Stimulated activated CD8-positive, alpha-beta memory T cell treated with anti-CD3 and anti-CD28 coated beads, Interleukin-15, amount 100 ng/mL, for 24 hours (primary cell): ENCODE data around the gene FHOD1.
A peak's percentile ranks its signal among the peaks of the same experiment; 100 is the strongest.

Experiments
- DNase-seq: peaks from one replicate; pipeline ENCODE4 v3.0.0-alpha.2; 2020; ENCODE audit warnings: low read depth

FHOD1 gene

DNA sequence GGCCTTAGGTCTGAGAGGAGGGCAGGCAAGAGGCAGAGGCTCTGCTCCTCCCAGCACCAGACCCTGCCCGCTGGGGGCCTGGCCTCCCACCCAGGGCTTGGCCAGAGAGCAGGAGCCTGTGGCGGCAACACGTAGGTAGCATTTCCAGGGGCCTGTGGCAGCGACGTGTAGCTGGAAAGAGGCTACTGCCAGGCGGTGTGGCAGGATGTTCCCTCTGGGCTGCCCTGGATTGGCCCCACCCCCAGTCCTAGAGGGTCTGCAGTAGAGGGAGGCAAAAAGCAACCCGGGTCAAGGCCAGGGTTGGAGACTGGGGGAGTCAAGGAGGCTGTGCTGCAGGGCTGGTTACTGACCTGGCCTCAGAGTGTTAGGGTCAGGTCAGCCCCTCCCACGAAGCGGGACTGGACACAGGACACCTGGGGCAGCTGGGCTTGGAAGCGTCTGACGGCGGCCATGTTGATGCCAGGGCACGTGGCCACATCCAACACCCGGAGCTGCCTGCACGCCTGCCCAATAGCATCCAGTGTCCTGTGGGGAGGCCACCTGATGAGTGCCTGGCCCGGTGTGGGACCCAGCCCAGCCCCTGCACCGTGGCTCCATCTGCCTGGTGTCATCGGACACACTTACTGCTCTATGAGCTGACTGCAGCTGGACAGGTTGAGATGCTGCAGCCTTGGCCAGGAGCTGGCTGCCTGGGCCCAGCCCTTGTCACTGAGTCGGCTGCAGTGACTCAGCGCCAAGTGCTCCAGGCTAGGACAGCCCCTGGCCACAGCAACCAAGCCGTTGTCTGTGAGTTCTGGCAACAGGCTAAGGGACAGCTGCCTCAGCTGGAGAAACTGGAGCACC is 39.8 kb downstream of the FHOD1 start:
- DNase-seq: no peak

- DNase-seq: no peak
These were observed 40.4 kb downstream of the FHOD1 start for GRCh38 chr16:67206838-67207248.

DNA sequence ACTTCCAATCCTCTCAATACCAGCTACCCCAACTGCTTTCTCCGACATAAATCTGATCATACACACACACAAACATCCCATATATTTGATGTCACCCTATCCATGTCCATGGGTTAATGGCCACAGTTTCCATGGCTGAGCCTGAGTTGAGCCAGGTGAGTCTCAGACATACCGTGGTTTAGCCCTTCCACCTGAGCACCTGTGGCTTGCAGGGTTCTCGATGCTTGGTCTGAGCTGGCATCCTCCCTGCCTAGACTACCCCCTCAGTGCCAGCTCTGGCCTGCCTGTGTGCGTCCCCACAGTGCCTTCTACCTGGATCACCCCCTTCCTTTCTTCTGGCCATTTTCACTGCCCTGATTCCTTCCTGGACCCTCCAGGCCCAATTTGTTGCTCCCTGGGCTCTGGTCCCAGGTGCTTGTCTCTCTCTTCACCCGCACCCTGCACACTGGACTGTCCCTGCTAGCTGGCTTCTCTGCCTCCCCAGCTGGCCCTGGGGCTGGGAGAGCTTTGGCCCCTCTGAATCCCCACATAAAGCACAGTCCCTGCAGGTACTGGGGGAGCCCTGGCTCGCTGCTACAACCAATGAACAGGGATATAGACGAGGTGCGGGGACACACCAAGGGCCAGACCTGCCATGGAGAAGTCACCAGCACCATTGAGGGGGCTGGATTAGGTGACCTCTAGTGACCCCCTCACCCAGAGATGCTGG is 41.0 kb downstream of the FHOD1 start:
- DNase-seq: no peak

DNA sequence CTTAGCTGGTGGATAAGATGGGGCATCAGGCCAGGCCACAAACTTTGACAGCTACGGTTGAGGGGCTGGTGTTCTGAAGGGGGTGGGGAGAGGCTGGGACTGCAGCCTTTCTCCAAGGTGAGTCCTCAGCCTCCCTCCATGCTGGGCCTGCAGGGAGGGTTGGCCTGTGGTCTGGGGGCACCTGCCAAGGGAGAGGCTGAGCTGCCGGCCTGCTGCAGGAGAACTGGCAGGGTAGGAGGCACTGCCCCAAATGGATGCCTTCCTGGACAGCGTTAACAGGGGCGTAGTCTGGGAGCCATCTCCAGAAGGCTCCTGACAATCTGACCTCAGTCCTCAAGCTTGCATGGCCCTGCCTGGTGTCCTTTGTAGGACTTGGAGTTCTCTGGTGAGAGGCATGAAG is 43.2 kb downstream of the FHOD1 start:
- no peak for DNase-seq

DNA sequence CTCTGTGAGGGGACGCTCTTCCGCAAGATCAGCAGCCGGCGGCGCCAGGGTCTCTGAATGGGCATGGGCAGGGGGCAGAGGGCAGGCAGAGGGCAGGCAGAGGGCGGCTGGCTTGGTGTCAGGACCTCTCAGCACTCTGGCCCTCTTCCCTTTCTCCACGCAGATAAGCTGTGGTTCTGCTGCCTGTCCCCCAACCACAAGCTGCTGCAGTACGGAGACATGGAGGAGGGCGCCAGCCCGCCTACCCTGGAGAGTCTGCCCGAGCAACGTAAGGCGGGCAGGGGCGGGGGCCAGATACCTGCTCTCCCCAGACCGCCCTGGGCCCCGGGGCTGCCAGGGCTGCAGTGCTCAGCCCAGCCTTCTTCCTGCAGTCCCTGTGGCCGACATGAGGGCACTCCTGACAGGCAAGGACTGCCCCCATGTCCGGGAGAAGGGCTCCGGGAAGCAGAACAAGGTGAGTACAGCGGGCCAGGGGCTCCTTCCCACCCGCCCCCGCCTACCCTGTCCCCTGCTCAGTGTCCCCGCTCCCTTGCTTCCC is 44.3 kb downstream of the FHOD1 start:
- DNase-seq: no peak

DNA sequence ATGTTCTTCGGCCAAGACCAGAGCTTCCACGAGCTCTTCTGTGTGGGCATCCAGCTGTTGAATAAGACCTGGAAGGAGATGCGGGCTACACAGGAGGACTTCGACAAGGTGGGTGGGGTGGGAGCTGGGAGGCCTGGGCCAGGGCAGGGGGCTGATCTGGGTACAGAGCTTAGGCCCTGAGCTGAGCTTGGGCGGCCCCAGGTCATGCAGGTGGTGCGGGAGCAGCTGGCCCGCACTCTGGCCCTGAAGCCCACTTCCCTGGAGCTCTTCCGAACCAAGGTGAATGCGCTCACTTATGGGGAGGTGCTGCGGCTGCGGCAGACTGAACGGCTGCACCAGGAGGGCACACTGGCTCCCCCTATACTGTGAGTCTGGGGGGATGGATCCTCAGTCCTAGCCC is 44.9 kb downstream of the FHOD1 start:
- DNase-seq: no peak

DNA sequence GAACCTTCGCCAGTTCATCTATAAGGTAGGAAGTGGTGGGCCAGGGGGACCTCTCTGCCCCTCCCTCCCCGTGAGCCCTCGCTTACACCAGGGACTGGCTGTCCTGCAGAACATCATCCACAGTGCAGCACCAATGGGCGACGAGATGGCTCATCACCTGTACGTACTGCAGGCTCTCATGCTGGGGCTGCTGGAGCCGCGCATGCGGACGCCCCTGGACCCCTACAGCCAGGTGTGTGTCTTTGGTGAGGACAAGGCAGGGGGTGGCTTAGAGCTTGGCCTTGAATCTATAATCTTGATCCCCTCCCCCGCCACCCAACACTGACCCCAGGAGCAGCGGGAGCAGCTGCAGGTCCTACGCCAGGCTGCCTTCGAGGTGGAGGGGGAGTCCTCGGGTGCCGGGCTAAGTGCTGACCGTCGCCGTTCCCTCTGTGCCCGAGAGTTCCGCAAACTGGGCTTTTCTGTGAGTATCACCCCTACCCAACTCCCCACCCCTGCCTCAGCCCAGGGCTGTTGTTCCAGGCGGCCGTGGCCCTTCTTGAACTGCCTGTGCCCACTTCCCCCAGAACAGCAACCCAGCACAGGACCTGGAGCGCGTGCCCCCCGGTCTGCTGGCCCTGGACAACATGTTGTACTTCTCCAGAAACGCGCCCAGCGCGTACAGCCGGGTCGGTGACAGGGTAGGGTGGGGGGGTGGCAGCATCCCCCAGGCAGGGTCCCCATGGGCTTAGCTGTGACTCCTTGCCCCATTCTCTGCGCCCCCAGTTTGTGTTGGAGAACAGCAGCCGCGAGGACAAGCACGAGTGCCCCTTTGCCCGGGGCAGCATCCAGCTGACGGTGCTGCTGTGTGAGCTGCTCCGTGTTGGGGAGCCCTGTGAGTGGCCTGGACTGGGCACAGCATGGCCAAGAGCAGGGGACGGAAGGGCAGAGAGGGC is 45.6 kb downstream of the FHOD1 start:
- DNase-seq: no peak

DNA sequence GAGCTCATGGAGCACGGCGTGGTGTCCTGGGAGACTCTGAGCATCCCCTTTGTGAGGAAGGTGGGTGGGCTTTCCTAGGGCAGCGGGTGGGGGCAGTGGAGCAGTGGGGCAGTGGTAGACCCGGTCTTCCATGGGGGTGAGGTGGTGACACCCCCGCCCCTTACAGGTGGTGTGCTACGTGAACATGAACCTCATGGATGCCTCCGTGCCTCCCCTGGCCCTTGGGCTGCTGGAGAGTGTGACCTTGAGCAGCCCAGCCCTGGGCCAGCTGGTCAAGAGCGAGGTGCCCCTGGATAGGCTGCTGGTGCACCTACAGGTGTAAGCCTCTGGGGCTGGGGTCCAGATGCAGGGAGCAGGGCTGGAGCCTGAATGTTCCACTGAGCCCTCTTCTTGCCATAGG is 46.8 kb downstream of the FHOD1 start:
- no peak for DNase-seq

GRCh38 chr16:67199808-67200198 is 47.5 kb downstream of the FHOD1 start:
- no peak for DNase-seq

DNA sequence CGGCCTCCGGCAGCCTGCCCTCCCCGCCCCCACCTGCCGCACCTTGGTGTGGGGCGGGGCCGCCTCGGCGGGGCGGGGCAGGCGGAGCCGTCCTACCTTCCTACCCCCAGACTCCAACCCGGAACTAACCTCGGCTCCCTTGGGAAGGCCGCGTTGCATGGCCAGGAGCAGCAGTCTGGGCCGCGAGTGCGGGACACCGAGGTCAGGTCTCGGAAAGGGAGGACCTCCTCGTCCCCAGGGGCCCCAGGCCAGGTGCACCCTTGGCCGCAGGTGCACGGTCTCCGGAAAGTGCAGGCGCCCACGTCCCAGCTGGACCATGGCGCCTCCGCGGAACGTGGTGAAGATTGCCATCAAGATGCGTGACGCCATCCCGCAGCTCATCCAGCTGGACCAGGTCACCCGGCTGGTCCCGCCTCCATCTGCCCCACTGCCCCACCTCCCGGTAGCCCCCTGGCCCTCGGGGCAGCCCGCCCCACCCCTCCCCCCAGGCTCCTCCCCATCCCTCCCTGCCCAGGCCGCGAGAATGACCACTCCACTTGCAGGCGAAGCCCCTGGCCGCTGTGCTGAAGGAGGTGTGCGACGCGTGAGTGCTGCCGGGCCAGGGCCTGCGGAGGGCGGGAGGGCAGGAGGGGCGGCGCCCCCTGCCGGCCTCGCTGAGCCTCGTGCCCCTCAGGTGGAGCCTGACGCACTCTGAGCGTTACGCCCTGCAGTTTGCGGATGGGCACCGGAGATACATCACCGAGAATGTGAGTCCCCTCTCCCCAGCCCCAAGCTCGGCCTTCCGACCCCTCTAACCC is 48.1 kb downstream of the FHOD1 start, which contains the start of gene ELMO3:
Gene ELMO3 (plus strand): TSS at position 121 of the 797 bp plus-strand sequence. CDS start 196 bp downstream, at position 317.
- DNase-seq: no peak

GRCh38 chr16:67198238-67198734 is 49.0 kb downstream of the FHOD1 start:
- DNase-seq: no peak

DNA sequence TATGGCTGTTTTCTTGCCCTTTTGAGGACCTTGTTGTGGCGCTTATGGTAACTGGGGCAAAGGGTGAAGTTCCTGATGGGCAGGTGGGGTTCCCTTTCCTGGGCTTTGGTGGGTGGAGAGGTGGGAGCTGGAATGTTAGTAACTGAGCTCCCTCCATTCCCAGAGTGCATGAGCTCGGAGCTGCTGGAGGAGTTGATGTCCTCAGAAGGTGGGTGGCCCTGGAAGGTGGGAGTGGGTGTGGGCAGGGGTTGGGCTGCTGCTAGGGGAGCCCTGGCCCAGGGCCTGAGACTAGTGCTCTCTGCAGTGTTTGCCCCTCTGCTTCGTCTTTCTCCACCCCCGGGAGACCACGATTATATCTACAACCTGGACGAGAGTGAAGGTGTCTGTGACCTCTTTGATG is 49.6 kb downstream of the FHOD1 start:
- DNase-seq: no peak

DNA sequence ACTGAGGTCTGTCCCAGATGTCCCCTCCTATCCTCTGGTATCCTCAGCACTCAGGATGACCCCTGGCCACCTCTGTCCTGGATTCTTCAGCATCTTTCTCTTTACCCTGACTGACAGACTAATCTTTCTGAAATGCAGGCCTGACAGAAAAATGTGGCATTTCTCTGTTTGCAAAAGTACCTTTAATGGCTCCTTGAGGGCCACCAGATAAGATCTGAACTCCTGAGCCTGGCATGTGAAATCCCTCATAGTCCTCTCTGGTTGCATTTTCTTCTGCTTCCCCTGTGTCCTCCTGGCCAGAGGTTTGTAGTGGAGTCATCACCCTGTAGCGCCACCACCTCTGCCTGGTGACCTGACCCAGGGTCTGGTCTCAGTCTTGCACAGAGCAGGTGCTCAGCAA is 50.4 kb downstream of the FHOD1 start:
- DNase-seq: no peak

- no peak for DNase-seq
These were observed 51.6 kb downstream of the FHOD1 start for GRCh38 chr16:67195676-67196075.

GRCh38 chr16:67194260-67194659 is 53.0 kb downstream of the FHOD1 start:
- no peak for DNase-seq

DNA sequence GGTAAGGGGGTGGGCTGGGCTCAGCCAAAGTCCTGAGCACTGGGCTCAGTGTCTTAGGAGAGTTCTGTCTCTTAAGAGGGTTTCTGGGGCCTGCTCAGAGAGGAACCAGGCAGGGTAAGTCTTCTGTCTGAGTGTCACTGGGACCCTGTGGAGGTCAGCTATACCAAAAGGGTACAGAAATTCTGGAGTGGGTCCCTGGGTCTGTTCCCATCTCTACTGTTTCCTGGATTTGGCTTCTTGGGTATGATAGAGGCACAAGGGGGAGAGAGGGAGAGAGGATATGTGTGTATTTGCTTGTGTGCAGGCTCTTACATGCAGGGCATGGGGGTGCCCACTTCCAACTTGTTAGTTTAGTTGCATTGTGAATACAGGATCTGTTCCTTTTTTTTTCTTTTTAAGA is 53.7 kb downstream of the FHOD1 start:
- no peak for DNase-seq

DNA sequence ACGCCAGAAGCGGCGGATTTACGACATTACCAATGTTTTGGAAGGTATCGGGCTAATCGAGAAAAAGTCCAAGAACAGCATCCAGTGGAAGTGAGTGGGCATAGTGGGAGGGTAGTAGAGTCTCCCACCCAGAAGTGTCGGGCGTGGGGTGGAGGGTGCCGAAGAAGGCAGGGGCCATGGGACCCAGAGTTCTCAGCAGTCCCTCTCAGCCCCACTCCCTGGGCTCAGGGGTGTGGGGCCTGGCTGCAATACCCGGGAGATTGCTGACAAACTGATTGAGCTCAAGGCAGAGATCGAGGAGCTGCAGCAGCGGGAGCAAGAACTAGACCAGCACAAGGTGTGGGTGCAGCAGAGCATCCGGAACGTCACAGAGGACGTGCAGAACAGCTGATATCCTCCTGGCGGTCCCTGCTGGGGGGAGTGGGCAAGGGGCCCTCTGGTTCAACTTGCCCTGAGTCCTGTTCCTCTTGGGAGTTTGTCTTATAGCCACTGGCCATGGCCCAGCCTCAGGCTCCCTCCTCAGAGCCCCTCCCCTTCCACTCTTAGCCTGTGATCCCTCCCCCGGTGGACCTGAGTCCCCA is 54.4 kb downstream of the FHOD1 start:
- DNase-seq: no peak

GRCh38 chr16:67191995-67192681 is 55.1 kb downstream of the FHOD1 start, which contains the start of gene E2F4:
E2F4 (plus strand) TSS chr16:67192155; CDS start chr16:67192228, 73 bp downstream.
- DNase-seq: peak; percentile 82

DNA sequence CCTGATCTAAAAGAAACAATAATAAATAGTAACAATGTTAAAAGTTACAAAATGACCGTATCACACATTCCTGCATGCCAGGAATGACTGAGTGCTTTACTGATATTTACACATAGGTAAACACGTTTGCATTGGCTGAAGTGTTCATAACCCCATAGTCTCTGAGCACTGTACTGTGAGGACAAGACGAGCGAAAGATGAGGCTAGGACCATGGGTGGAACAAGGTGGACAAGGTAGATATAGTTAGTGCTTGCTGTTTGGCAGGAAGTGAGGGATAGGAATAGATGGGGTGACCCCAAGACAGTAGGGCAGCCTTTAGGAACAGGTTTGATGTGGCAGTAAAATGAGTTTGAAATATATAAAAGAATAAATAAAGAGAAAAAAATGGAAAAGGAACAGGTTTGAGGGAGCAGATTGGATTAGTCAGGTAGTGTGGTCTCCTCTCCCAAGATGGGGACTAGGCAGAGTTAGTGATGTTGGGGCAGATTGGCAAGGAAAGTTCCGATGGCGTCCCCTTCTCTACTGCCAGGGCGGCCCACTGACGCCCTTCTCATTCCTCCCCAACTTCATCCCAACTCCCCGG is 55.8 kb downstream of the FHOD1 start:
- no peak for DNase-seq
